Lower lobe of right lung (tissue), 2 donors: ENCODE results near the gene MAPKAP1. TPM values are rescaled to one million over a fixed set of nuclear protein-coding genes. Genes with fewer than 3 reads are reported as not detected.

ENCODE experiments used
- ATAC-seq, 2 donors: fragments of 200-7000 bp; cut with Tn5 transposase; one replicate each; pipeline ENCODE4 v1.9.1; 2020 to 2022; ENCODE audit warnings: mild to moderate bottlenecking in 2 of 2, moderate library complexity in 2 of 2
- DNase-seq: peaks from one replicate; pipeline ENCODE4 v3.0.0-alpha.2; 2020
- H3K27ac ChIP-seq: fragments of 200-600 bp; one replicate; pipeline ENCODE4 v1.8.0; 2022
- H3K27me3 ChIP-seq: fragments of 200-600 bp; one replicate; pipeline ENCODE4 v1.8.0; 2022; ENCODE audit warnings: low read depth
- H3K36me3 ChIP-seq: fragments of 200-600 bp; one replicate; pipeline ENCODE4 v1.8.0; 2022; ENCODE audit warnings: mild to moderate bottlenecking
- H3K4me1 ChIP-seq: fragments of 200-600 bp; one replicate; pipeline ENCODE4 v1.8.0; 2022
- H3K4me3 ChIP-seq: fragments of 200-600 bp; one replicate; pipeline ENCODE4 v1.8.0; 2022; ENCODE audit warnings: mild to moderate bottlenecking
- H3K9me3 ChIP-seq: fragments of 200-600 bp; one replicate; pipeline ENCODE4 v1.8.0; 2022
- intact Hi-C: fragments of 100-400 bp; cut with DNase I; formaldehyde crosslinking; loops from one replicate; pipeline ENCODE4 v1.11.0; 2022
- total RNA-seq: library from RNA; stranded (reverse); fragmentation: NEBNext Ultra II Directional; extraction: Animal tissue kit (Norgen Biotek cat#: 25700); gene quantifications from one replicate; pipeline ENCODE4 v1.2.1, GENCODE V29; 2021
- TF ChIP-seq, protein P1 (sequence below): fragments of 200-600 bp; IDR thresholded peaks from one replicate; pipeline ENCODE4 v1.8.0; 2022; ENCODE audit warnings: antibody characterized with exemption, mild to moderate bottlenecking
- donor health status: DM: no; HTN: yes; CAD: no; lungs with severe emphysema.

MAPKAP1 gene
- total RNA-seq, 1 donor from 2014 or later = 71.5 TPM

DNA sequence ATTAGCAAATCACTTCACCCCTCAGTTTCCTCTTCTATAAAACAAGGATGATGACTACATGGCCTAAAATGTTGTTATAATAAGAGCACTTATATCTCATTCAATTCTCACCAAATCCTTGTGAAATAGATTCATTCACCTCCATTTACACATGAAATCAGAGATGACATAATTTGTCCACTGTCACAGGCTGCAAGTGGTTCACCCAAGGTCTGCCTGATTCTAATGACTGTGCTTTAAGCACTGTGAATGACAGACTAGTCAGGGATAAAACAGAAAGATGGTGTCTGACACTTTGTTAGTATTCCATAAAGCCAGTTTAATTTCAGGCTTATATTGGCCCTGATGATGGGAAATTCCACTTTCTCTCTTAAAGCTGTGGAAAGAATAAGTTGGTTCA lies 209.5 kb downstream of the MAPKAP1 start:
- H3K27ac ChIP-seq = no peak overlapping the region
- H3K27me3 ChIP-seq = no peaks in the 10 kb centered on the region
- DNase-seq = no peak
- TF ChIP-seq, protein P1, sequence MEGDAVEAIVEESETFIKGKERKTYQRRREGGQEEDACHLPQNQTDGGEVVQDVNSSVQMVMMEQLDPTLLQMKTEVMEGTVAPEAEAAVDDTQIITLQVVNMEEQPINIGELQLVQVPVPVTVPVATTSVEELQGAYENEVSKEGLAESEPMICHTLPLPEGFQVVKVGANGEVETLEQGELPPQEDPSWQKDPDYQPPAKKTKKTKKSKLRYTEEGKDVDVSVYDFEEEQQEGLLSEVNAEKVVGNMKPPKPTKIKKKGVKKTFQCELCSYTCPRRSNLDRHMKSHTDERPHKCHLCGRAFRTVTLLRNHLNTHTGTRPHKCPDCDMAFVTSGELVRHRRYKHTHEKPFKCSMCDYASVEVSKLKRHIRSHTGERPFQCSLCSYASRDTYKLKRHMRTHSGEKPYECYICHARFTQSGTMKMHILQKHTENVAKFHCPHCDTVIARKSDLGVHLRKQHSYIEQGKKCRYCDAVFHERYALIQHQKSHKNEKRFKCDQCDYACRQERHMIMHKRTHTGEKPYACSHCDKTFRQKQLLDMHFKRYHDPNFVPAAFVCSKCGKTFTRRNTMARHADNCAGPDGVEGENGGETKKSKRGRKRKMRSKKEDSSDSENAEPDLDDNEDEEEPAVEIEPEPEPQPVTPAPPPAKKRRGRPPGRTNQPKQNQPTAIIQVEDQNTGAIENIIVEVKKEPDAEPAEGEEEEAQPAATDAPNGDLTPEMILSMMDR = no peak
- ATAC-seq = no peak
- intact Hi-C loops = no loop called here
- no peaks in the 10 kb centered on the region for H3K36me3 ChIP-seq
- no peaks in the 10 kb centered on the region for H3K4me1 ChIP-seq
- H3K4me3 ChIP-seq = no peak overlapping the region
- H3K9me3 ChIP-seq = no peaks in the 10 kb centered on the region

DNA sequence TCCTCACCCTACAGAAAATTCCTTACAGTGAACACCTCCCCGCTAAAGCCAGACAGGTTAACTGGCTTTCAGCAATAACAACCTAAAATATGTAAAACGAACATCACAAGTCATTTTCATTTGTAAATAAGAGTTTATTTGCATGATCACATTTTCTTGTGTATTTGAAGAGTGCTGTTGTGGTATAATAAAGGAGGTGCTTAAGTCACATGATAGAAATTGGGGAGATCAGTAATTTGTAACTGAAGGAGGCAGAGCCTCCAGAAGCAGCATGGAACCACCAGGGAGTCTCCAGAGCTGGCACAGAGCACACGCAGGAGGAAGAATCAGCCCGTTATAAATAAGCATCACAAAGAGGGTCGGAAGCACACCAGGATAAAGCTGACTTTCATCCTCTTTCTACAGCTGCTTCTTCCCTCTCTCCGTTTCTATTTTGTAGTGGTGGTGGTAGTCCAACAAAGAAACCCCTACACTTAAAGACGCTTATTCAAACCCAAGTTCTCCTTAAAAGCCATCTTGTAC lies 210.6 kb downstream of the MAPKAP1 start:
- TF ChIP-seq, protein P1 = no peak
- intact Hi-C loops = no loop called here

DNA sequence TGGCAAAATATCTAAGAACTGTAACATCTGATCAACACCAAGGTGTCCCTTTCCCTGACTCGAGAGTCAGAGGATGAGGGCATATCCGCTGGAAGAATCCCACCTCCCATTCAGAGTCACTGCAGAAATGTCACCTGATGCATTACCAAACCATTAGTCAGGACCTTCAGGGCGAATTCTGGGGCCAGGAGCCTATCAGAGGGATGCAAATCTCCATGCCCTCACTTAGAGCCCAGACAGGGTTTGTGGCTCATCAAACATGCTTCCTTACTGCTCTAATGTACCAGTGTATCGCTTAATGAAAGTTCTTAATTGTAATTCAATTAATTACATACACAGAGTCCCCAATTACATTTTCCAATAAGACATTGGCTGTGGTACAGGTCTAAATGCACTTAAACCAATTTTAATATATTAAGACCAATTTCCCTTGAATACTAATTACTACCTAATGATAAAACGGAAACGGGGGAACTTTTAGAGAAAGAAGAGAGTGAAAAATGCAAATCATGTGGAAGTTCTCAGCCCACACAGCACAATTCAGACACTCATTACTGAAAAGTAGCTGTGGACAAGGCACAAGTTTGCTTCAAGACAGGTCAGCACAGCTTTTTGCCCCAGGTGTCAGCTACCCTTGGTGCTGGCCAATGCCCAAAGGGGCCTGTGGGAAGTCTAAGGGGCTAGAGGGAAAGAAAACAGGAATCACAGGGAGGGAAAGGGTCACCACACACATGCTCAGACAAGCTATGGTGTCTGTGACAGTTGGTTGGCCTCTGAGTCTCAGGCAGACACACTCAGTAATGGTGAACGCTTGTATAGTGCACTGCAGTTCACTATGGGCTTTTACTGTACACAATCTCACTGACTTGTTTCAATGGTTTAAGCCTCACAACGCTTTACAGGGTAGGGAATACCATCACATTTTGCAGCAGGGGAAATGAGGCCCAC lies 211.6 kb downstream of the MAPKAP1 start:
- H3K27me3 ChIP-seq = no peaks in the 10 kb centered on the region
- H3K4me1 ChIP-seq = no peaks in the 10 kb centered on the region
- intact Hi-C loops = no loop called here
- H3K4me3 ChIP-seq = no peak overlapping the region
- no peaks in the 10 kb centered on the region for H3K9me3 ChIP-seq
- DNase-seq (no peak), ATAC-seq (no peak)
- H3K27ac ChIP-seq = no peak overlapping the region
- TF ChIP-seq, protein P1 = no peak
- no peaks in the 10 kb centered on the region for H3K36me3 ChIP-seq

More for the DNA sequence above, 210.6 kb downstream of the MAPKAP1 start:
- H3K9me3 ChIP-seq = no peaks in the 10 kb centered on the region
- no peak overlapping the region for H3K27ac ChIP-seq
- no peaks in the 10 kb centered on the region for H3K4me1 ChIP-seq
- no peak overlapping the region for H3K4me3 ChIP-seq
- H3K36me3 ChIP-seq = no peaks in the 10 kb centered on the region
- DNase-seq = no peak
- no peaks in the 10 kb centered on the region for H3K27me3 ChIP-seq
- no peak for ATAC-seq

DNA sequence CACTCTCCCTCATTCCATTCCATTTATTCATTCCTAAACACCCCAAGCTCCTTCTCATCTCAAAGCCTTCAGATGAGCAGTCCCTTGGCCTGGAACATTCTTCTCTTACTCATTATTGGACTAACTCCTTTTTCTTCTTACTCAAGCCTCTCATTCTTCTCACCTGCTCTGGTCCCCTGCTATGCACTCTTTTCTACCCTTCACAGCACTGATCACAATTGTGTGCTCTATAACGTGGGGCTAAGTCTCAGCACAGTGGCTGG lies 212.4 kb downstream of the MAPKAP1 start:
- Histone ChIP-seq H3K36me3 (no peaks in the 10 kb centered on the region), H3K27me3 (no peaks in the 10 kb centered on the region), H3K9me3 (no peaks in the 10 kb centered on the region), H3K4me1 (no peaks in the 10 kb centered on the region), H3K27ac (no peak overlapping the region), H3K4me3 (no peak overlapping the region)
- DNase-seq = no peak
- intact Hi-C loops = no loop called here
- no peak for ATAC-seq
- TF ChIP-seq, protein P1 = no peak

DNA sequence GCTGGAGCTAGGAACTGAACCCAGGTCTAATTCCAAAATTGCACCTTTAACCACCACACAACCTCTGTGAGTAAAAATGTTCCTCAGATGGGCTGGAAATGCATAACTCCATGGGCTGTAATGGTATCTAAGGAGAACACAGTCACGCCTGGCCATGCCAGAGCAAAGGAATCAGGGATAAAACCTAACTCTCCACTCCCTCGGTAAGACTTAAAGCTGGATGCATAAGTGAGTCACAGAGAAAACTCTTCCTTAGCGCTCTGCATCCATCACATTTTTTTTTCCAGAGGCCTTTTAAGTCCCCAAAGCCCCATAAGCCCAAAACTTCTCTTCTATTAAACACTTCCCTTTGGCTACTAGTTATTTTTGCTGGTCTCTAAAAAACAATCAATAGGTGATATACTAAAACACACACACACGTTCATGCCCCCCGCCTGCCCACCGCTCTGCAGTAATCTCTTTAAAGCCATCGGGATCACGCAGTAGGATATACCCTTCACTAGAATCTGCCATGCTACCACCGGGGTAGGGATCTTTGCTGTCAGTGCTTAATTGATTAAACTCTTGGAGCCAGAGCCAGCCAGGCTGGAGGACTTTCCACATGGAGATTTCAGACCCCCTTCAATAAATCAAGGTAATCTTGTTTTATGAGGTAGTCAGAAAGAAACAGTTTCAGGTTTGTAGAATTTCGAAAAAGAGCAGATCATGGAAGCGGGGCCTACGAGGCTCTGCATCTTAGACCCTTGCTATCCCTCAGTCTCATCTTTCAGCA lies 212.9 kb downstream of the MAPKAP1 start:
- Histone ChIP-seq H3K27ac (no peak overlapping the region), H3K36me3 (no peaks in the 10 kb centered on the region), H3K4me1 (no peaks in the 10 kb centered on the region), H3K27me3 (no peaks in the 10 kb centered on the region), H3K9me3 (no peaks in the 10 kb centered on the region), H3K4me3 (no peak overlapping the region)
- TF ChIP-seq, protein P1 = no peak
- intact Hi-C loops = no loop called here
- DNase-seq = no peak
- ATAC-seq = no peak
